Activated CD8-positive, alpha-beta T cell treated with anti-CD3 and anti-CD28 coated beads for 36 hours (primary cell): ENCODE measurements around the gene DNAJC16. TPM values are rescaled to one million over a fixed set of nuclear protein-coding genes. Genes with fewer than 3 reads are reported as not detected.

ENCODE experiments used
- ATAC-seq: fragments of 200-7000 bp; cut with Tn5 transposase; one replicate; pipeline ENCODE4 v1.10.0; 2021; ENCODE audit warnings: mild to moderate bottlenecking, moderate library complexity
- CTCF ChIA-PET: fragments of 350-600 bp; sonication (Branson Sonifier 250); formaldehyde crosslinking; loops from one replicate; lab custom pipeline; 2021; ENCODE audit warnings: antibody characterized with exemption; lab: Charles Lee
- POLR2A ChIA-PET: fragments of 350-600 bp; sonication (Branson Sonifier 250); formaldehyde crosslinking; loops from one replicate; lab custom pipeline; 2021; ENCODE audit warnings: antibody characterized with exemption; lab: Charles Lee
- DNase-seq: peaks from one replicate; pipeline ENCODE4 v3.0.0-alpha.2; 2020
- H3K27ac Mint-ChIP-seq: one replicate; pipeline ENCODE4 v1.8.0; 2021; ENCODE audit warnings: mild to moderate bottlenecking, mixed read lengths
- H3K27me3 Mint-ChIP-seq: one replicate; pipeline ENCODE4 v1.8.0; 2021; ENCODE audit warnings: mixed read lengths
- H3K36me3 Mint-ChIP-seq: one replicate; pipeline ENCODE4 v1.8.0; 2021; ENCODE audit warnings: low read depth, mixed read lengths
- H3K4me1 Mint-ChIP-seq: one replicate; pipeline ENCODE4 v1.8.0; 2021; ENCODE audit warnings: low read depth, mixed read lengths
- H3K4me3 Mint-ChIP-seq: one replicate; pipeline ENCODE4 v1.8.0; 2021; ENCODE audit warnings: mild to moderate bottlenecking, moderate library complexity, mixed read lengths
- H3K9me3 Mint-ChIP-seq: one replicate; pipeline ENCODE4 v1.8.0; 2021; ENCODE audit warnings: mixed read lengths
- CTCF ChIP-seq: fragments of 200-600 bp; IDR thresholded peaks from one replicate; pipeline ENCODE4 v1.8.0; 2022; ENCODE audit warnings: antibody characterized with exemption, mild to moderate bottlenecking
- intact Hi-C: fragments of 100-400 bp; cut with micrococcal nuclease; formaldehyde crosslinking; loops from one replicate; pipeline ENCODE4 v1.10.0; 2022
- total RNA-seq, 2 experiments: library from RNA; stranded (reverse); gene quantifications; one replicate each; pipeline ENCODE4 v1.2.3, GENCODE V29; 2021

DNAJC16 gene
- total RNA-seq, 2 experiments from 2014 or later, result 10.0 to 13.0 TPM

- CTCF ChIA-PET, result no interaction called here
- Mint-ChIP-seq H3K9me3 (no peaks in the 10 kb centered on the region), H3K4me1 (peaks cover 29% of the 10 kb centered on the region), H3K4me3 (no peak overlapping the region), H3K36me3 (peaks cover 7% of the 10 kb centered on the region), H3K27me3 (no peaks in the 10 kb centered on the region), H3K27ac (no peak overlapping the region)
- intact Hi-C loops, result no loop called here
- POLR2A ChIA-PET, result no interaction called here
- no peak for TF ChIP-seq CTCF
- no peak for ATAC-seq
- no peak for DNase-seq
Observed at GRCh38 chr1:15531682-15532081, 5.0 kb downstream of the DNAJC16 start.

- CTCF ChIA-PET, result interaction anchor here (1.0 kb wide), 1 partner anchor 11 kb away, joined by 4 read pairs; the partner anchor contains the start of gene DNAJC16
- POLR2A ChIA-PET, result no interaction called here
- no peak for ATAC-seq
Observed at GRCh38 chr1:15538771-15539170, 12.1 kb downstream of the DNAJC16 start.

GRCh38 chr1:15540186-15540585 is 13.5 kb downstream of the DNAJC16 start:
- TF ChIP-seq CTCF, result no peak
- Mint-ChIP-seq H3K4me3 (no peak overlapping the region), H3K9me3 (no peaks in the 10 kb centered on the region), H3K36me3 (peaks cover 19% of the 10 kb centered on the region), H3K27ac (no peak overlapping the region), H3K27me3 (no peaks in the 10 kb centered on the region), H3K4me1 (peaks cover 2% of the 10 kb centered on the region)
- ATAC-seq (no peak), DNase-seq (no peak)
- CTCF ChIA-PET, result no interaction called here
- POLR2A ChIA-PET, result interaction anchor here (1.5 kb wide), 1 partner anchor 15 kb away, joined by 3 read pairs; no protein-coding TSS in a partner anchor
- intact Hi-C loops, result no loop called here

More at GRCh38 chr1:15538771-15539170, 12.1 kb downstream of the DNAJC16 start:
- Mint-ChIP-seq H3K27ac (peak overlapping the region; percentile 18), H3K9me3 (no peaks in the 10 kb centered on the region), H3K27me3 (no peaks in the 10 kb centered on the region), H3K4me3 (no peak overlapping the region), H3K4me1 (peaks cover 2% of the 10 kb centered on the region), H3K36me3 (peaks cover 19% of the 10 kb centered on the region)
- no peak for TF ChIP-seq CTCF
- no peak for DNase-seq
- intact Hi-C loops, result no loop called here

GRCh38 chr1:15541231-15541792 is 14.7 kb downstream of the DNAJC16 start:
- Mint-ChIP-seq H3K4me1 (peaks cover 2% of the 10 kb centered on the region), H3K9me3 (no peaks in the 10 kb centered on the region), H3K27me3 (no peaks in the 10 kb centered on the region), H3K4me3 (no peak overlapping the region), H3K36me3 (peaks cover 21% of the 10 kb centered on the region), H3K27ac (no peak overlapping the region)
- ChIA-PET POLR2A (interaction anchor here (0.6 to 1.5 kb wide), 2 partner anchors 14 to 16 kb away, joined by 3 read pairs; partner anchors contain the start of gene DNAJC16), CTCF (interaction anchor here (0.6 kb wide), 1 partner anchor 11 kb away, joined by 3 read pairs; no protein-coding TSS in a partner anchor)
- intact Hi-C loops, result no loop called here
- TF ChIP-seq CTCF, result no peak
- DNase-seq (no peak), ATAC-seq (no peak)
